Endodermal cell (in vitro differentiated cells): Measurements from ENCODE around the gene CLCN1. TPM values are rescaled to one million over a fixed set of nuclear protein-coding genes. Genes with fewer than 3 reads are reported as not detected.

Source experiments
- DNase-seq: peaks from one replicate; pipeline ENCODE4 v3.0.0-alpha.2; 2017
- H3K27ac ChIP-seq: 2 replicates; pipeline ENCODE4 v1.5.1; 2013; ENCODE audit warnings: mild to moderate bottlenecking, low read depth, low read length, moderate library complexity
- H3K27me3 ChIP-seq: 2 replicates; pipeline ENCODE4 v1.6.1; 2013; ENCODE audit warnings: mild to moderate bottlenecking, low read length, moderate library complexity; ENCODE audit not compliant: insufficient read depth, control insufficient read depth, poor library complexity, severe bottlenecking
- H3K36me3 ChIP-seq: 2 replicates; pipeline ENCODE4 v1.7.0; 2013; ENCODE audit warnings: mild to moderate bottlenecking, low read length, moderate library complexity; ENCODE audit not compliant: control insufficient read depth, insufficient read depth
- H3K4me1 ChIP-seq: one replicate; pipeline ENCODE4 v1.7.0; 2013; ENCODE audit warnings: low read length; ENCODE audit not compliant: control insufficient read depth, insufficient read depth
- H3K4me3 ChIP-seq: 2 replicates; pipeline ENCODE4 v1.5.1; 2013; ENCODE audit warnings: mild to moderate bottlenecking, low read length, moderate library complexity
- H3K9ac ChIP-seq: 2 replicates; pipeline ENCODE4 v1.6.1; 2013; ENCODE audit warnings: mild to moderate bottlenecking, low read length, moderate library complexity; ENCODE audit not compliant: poor library complexity, severe bottlenecking; ENCODE audit errors: extremely low read depth
- H3K9me3 ChIP-seq: 2 replicates; pipeline ENCODE4 v1.6.1; 2013; ENCODE audit warnings: mild to moderate bottlenecking, low read length, moderate library complexity; ENCODE audit not compliant: control insufficient read depth
- H3K27ac Mint-ChIP-seq: 2 replicates; pipeline ENCODE4 v1.8.0; 2020; ENCODE audit warnings: mixed read lengths
- H3K27me3 Mint-ChIP-seq: 2 replicates; pipeline ENCODE4 v1.8.0; 2021; ENCODE audit warnings: mild to moderate bottlenecking, mixed read lengths; ENCODE audit not compliant: insufficient read depth
- H3K36me3 Mint-ChIP-seq: 2 replicates; pipeline ENCODE4 v1.8.0; 2020; ENCODE audit warnings: low read depth, mixed read lengths
- H3K4me1 Mint-ChIP-seq: 2 replicates; pipeline ENCODE4 v1.8.0; 2020; ENCODE audit warnings: mixed read lengths
- H3K4me3 Mint-ChIP-seq: 2 replicates; pipeline ENCODE4 v1.8.0; 2020; ENCODE audit warnings: mild to moderate bottlenecking, moderate library complexity, mixed read lengths
- H3K9me3 Mint-ChIP-seq: 2 replicates; pipeline ENCODE4 v1.8.0; 2020; ENCODE audit warnings: mild to moderate bottlenecking, mixed read lengths
- CTCF ChIP-seq: fragments of 200-600 bp; sonication (generic); conservative IDR thresholded peaks from 2 replicates; pipeline ENCODE4 v1.5.0; 2021; ENCODE audit warnings: antibody characterized with exemption, mild to moderate bottlenecking
- WGBS, 2 experiments: methylation state at CpG; one replicate each; pipeline versions ENCODE4 v1.1.5 to v1.1.7; 2013; ENCODE audit warnings: missing lambda C conversion rate in 2 of 2, mixed read lengths in 1 of 2; ENCODE audit not compliant: insufficient coverage in 1 of 2, insufficient read length in 1 of 2; 5-methylcytosine and 5-hydroxymethylcytosine counted together
- microRNA-seq: library from miRNA; unstranded; fragments of <30 nt; microRNA quantifications from one replicate; pipeline ENCODE4 v1.2.0, GENCODE V29; 2020; ENCODE audit warnings: borderline microRNAs expressed
- total RNA-seq, 2 donors: library from RNA; stranded (reverse); fragmentation: NEBNext Ultra II Directional in 1 of 2; extraction: Animal tissue kit (Norgen Biotek cat#: 25700) in 1 of 2; gene quantifications; 2 replicates in 1 of 2; 3 replicates in 1 of 2; pipeline ENCODE4 v1.2.1, GENCODE V29; 2021

The CLCN1 gene
- total RNA-seq, 2 donors from 2014 or later: 0.53 TPM; not detected in 1

- no peak overlapping the region for H3K9ac ChIP-seq
- no peak overlapping the region for H3K4me3 Mint-ChIP-seq
- no peaks in the 10 kb centered on the region for H3K9me3 ChIP-seq
- no peaks in the 10 kb centered on the region for H3K27me3 Mint-ChIP-seq
- WGBS, 2 experiments: 93 to 95% methylated on average over 4 to 8 of the region's 8 CpGs
- H3K27ac ChIP-seq: no peak overlapping the region
- peaks cover 8% of the 10 kb centered on the region for H3K36me3 ChIP-seq
- no peaks in the 10 kb centered on the region for H3K4me1 Mint-ChIP-seq
- DNase-seq: no peak
- no peaks in the 10 kb centered on the region for H3K27me3 ChIP-seq
- no peak for TF ChIP-seq CTCF
- H3K36me3 Mint-ChIP-seq: peaks cover 71% of the 10 kb centered on the region
- H3K4me3 ChIP-seq: no peak overlapping the region
- no peaks in the 10 kb centered on the region for H3K4me1 ChIP-seq
- H3K27ac Mint-ChIP-seq: no peak overlapping the region
- H3K9me3 Mint-ChIP-seq: no peaks in the 10 kb centered on the region
Observed at GRCh38 chr7:143399151-143399550, 83.2 kb downstream of the CLCN1 start.

GRCh38 chr7:143399642-143400041 is 83.7 kb downstream of the CLCN1 start:
- Mint-ChIP-seq H3K36me3 (peaks cover 73% of the 10 kb centered on the region), H3K27ac (no peak overlapping the region), H3K4me1 (no peaks in the 10 kb centered on the region), H3K4me3 (no peak overlapping the region), H3K9me3 (no peaks in the 10 kb centered on the region), H3K27me3 (no peaks in the 10 kb centered on the region)
- H3K27me3 ChIP-seq: no peaks in the 10 kb centered on the region
- no peak overlapping the region for H3K9ac ChIP-seq
- no peak overlapping the region for H3K27ac ChIP-seq
- H3K9me3 ChIP-seq: no peaks in the 10 kb centered on the region
- peaks cover 8% of the 10 kb centered on the region for H3K36me3 ChIP-seq
- no peak for DNase-seq
- H3K4me3 ChIP-seq: no peak overlapping the region
- no peak for TF ChIP-seq CTCF
- no peaks in the 10 kb centered on the region for H3K4me1 ChIP-seq
- WGBS, 2 experiments: 93 to 100% methylated on average over 3 to 20 of the region's 20 CpGs

- Mint-ChIP-seq H3K4me3 (no peak overlapping the region), H3K27ac (no peak overlapping the region), H3K4me1 (peaks cover 15% of the 10 kb centered on the region), H3K36me3 (peaks cover 70% of the 10 kb centered on the region), H3K9me3 (no peaks in the 10 kb centered on the region), H3K27me3 (no peaks in the 10 kb centered on the region)
- no peak overlapping the region for H3K9ac ChIP-seq
- no peak overlapping the region for H3K4me3 ChIP-seq
- H3K9me3 ChIP-seq: no peaks in the 10 kb centered on the region
- DNase-seq: no peak
- no peak for TF ChIP-seq CTCF
- 95 to 97% methylated on average over 9 to 12 of the region's 12 CpGs for WGBS, 2 experiments
- H3K27ac ChIP-seq: no peak overlapping the region
- peaks cover 8% of the 10 kb centered on the region for H3K36me3 ChIP-seq
- H3K27me3 ChIP-seq: no peaks in the 10 kb centered on the region
- H3K4me1 ChIP-seq: peaks cover 9% of the 10 kb centered on the region
Observed at GRCh38 chr7:143401265-143401664, 85.4 kb downstream of the CLCN1 start.

Small RNA genes within 50 kb of the gene (microRNA-seq; reads per million reads assigned to microRNA genes)
- gene MIR6892: not detected

Other genes starting within 250 kb of the CLCN1 start
- not detected for gene PIP, start 184.0 kb upstream of the CLCN1 start, total RNA-seq
- gene TAS2R39, start 132.7 kb upstream of the CLCN1 start, total RNA-seq: not detected
- gene TAS2R40, start 94.1 kb upstream of the CLCN1 start, total RNA-seq: not detected
- 10 to 100 TPM; 61.1 to 75.0 TPM for gene GSTK1, start 52.7 kb upstream of the CLCN1 start, total RNA-seq
- gene TMEM139, start 31.2 kb upstream of the CLCN1 start, total RNA-seq: 1 to 10 TPM; 1.6 to 2.3 TPM
- gene CASP2, start 27.8 kb upstream of the CLCN1 start, total RNA-seq: 10 to 100 TPM; 47.9 to 48.3 TPM
- gene FAM131B, start 46.6 kb downstream of the CLCN1 start, total RNA-seq: 1 to 10 TPM; 1.9 to 3.6 TPM
- gene ZYX, start 65.2 kb downstream of the CLCN1 start, total RNA-seq: 100 to 1,000 TPM; 127 to 161 TPM
- gene EPHA1, start 92.7 kb downstream of the CLCN1 start, total RNA-seq: 100 to 1,000 TPM in 1 of 2 donors, 10 to 100 TPM in 1; 70.0 to 103 TPM
- gene TAS2R60, start 127.3 kb downstream of the CLCN1 start, total RNA-seq: under 1 TPM in 1 of 2 donors, not detected in 1; 0.37 TPM
- under 1 TPM in 1 of 2 donors, not detected in 1; 0.59 TPM for gene TAS2R41, start 161.8 kb downstream of the CLCN1 start, total RNA-seq